K562 (cell line): ENCODE measurements around the gene BOD1L2.

ENCODE experiments used
- TAF1 ChIP-seq: IDR thresholded peaks from 2 replicates; pipeline ENCODE4 v1.6.1; 2011; ENCODE audit warnings: mild to moderate bottlenecking, low read length, moderate library complexity; ENCODE audit not compliant: insufficient read depth, control insufficient read depth, severe bottlenecking; ENCODE audit errors: extremely low read depth
- TF ChIP-seq, protein P1 (sequence below), 3 experiments: IDR thresholded peaks in 2 of 3; conservative IDR thresholded peaks in 1 of 3; 2 replicates each; pipeline ENCODE4 v1.5.1; 2011 to 2012; ENCODE audit warnings: low read length in 3 of 3, mild to moderate bottlenecking in 3 of 3, control low read depth in 2 of 3, improper control_type of control experiment in 1 of 3, inconsistent platforms in 1 of 3, low read depth in 1 of 3, mixed read lengths in 1 of 3, moderate library complexity in 1 of 3; ENCODE audit not compliant: insufficient read depth in 2 of 3

DNA sequence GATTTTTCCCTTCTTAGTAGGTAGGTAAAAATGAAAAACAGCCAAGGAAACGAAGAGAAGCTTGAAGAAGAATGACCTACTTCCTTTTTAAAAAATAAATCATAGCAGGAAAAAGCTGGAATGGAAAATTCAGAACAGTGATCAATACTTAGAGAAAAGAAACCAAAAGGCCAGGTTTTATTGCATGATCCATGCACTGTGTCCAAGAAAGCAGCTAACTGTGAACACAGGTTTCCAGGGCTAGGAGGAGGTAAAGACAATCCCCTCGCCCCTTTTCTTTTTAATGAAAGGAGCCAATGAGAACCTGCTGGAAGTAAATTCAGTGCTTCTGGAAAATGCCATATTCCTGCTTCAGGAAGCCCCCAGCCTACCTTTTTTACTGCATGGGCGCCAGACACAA is 47.2 kb downstream of the BOD1L2 start:
- TF ChIP-seq TAF1 = no peak
- TF ChIP-seq, protein P1, sequence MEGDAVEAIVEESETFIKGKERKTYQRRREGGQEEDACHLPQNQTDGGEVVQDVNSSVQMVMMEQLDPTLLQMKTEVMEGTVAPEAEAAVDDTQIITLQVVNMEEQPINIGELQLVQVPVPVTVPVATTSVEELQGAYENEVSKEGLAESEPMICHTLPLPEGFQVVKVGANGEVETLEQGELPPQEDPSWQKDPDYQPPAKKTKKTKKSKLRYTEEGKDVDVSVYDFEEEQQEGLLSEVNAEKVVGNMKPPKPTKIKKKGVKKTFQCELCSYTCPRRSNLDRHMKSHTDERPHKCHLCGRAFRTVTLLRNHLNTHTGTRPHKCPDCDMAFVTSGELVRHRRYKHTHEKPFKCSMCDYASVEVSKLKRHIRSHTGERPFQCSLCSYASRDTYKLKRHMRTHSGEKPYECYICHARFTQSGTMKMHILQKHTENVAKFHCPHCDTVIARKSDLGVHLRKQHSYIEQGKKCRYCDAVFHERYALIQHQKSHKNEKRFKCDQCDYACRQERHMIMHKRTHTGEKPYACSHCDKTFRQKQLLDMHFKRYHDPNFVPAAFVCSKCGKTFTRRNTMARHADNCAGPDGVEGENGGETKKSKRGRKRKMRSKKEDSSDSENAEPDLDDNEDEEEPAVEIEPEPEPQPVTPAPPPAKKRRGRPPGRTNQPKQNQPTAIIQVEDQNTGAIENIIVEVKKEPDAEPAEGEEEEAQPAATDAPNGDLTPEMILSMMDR (IDR thresholded peaks at IDR 0.05 in 2 of 3, conservative IDR thresholded peaks at IDR 0.05 in 1 of 3; ENCODE audit: insufficient read depth in 2 of 3, low read depth in 1 of 3, low read length in 3 of 3) = no peak
